Panc1 (cell line): Measurements from ENCODE around the gene INPP4A. TPM values are rescaled to one million over a fixed set of nuclear protein-coding genes. Genes with fewer than 3 reads are reported as not detected.
"Not testable (repeated sequence)": the region's sequence is repeated elsewhere in the genome, so short reads cannot be mapped to it uniquely, and the experiment has no call there.

Experiments
- ATAC-seq: fragments of 200-7000 bp; cut with Tn5 transposase; 2 replicates; pipeline ENCODE4 v1.9.1; 2020; ENCODE audit warnings: mild to moderate bottlenecking, moderate library complexity
- BruUV-seq: library from RNA; stranded (reverse); fragments of 400-500 nt; replicated peaks from 2 replicates; lab custom pipeline; 2021; lab: Mats Ljungman, UMichigan
- CTCF ChIA-PET: fragments of 300-600 bp; sonication (Branson Sonifier 250); formaldehyde crosslinking; loops from one replicate; lab custom pipeline; 2022; ENCODE audit warnings: antibody characterized with exemption; lab: Charles Lee
- POLR2A ChIA-PET: fragments of 300-600 bp; sonication (Branson Sonifier 250); formaldehyde crosslinking; loops from one replicate; lab custom pipeline; 2022; ENCODE audit warnings: antibody characterized with exemption; lab: Charles Lee
- DNase-seq: peaks from one replicate; pipeline ENCODE4 v3.0.0-alpha.2; 2010; ENCODE audit warnings: low read depth, low spot score
- H3K27ac ChIP-seq: 2 replicates; pipeline ENCODE4 v1.5.1; 2011; ENCODE audit warnings: mild to moderate bottlenecking, low read length, inconsistent platforms
- H3K27me3 ChIP-seq: fragments of 200-500 bp; sonication (Bioruptor generic); 2 replicates; pipeline ENCODE4 v1.6.0; 2014; ENCODE audit warnings: low read length, inconsistent platforms; ENCODE audit not compliant: control insufficient read depth, insufficient read depth
- H3K36me3 ChIP-seq: fragments of 200-500 bp; sonication (Bioruptor generic); 2 replicates; pipeline ENCODE4 v1.5.1; 2014; ENCODE audit warnings: inconsistent platforms, mild to moderate bottlenecking, low read length, moderate library complexity; ENCODE audit not compliant: control insufficient read depth, insufficient read depth
- H3K4me1 ChIP-seq: 2 replicates; pipeline ENCODE4 v1.5.1; 2011; ENCODE audit warnings: inconsistent platforms, mild to moderate bottlenecking, low read length, moderate library complexity; ENCODE audit not compliant: control insufficient read depth, insufficient read depth
- H3K4me3 ChIP-seq, 2 experiments: 2 replicates each; pipeline ENCODE4 v1.5.1; 2011 to 2012; ENCODE audit warnings: low read depth in 2 of 2, low read length in 2 of 2, mild to moderate bottlenecking in 2 of 2, inconsistent platforms in 1 of 2, moderate library complexity in 1 of 2
- H3K9me3 ChIP-seq: fragments of 200-500 bp; sonication (Bioruptor generic); 2 replicates; pipeline ENCODE4 v1.5.1; 2014; ENCODE audit warnings: low read depth, mild to moderate bottlenecking, inconsistent platforms, low read length, moderate library complexity; ENCODE audit not compliant: control insufficient read depth, insufficient read depth
- POLR2AphosphoS5 ChIP-seq: IDR thresholded peaks from 2 replicates; pipeline ENCODE4 v1.6.1; 2012; ENCODE audit warnings: mild to moderate bottlenecking, low read depth, low read length, moderate library complexity
- SIN3A ChIP-seq: IDR thresholded peaks from 2 replicates; pipeline ENCODE4 v1.6.1; 2012; ENCODE audit warnings: low read depth, mild to moderate bottlenecking, low read length, moderate library complexity, borderline replicate concordance; ENCODE audit not compliant: insufficient read depth
- TCF7L2 ChIP-seq: IDR thresholded peaks from 2 replicates; pipeline ENCODE4 v1.6.1; 2011; ENCODE audit warnings: mild to moderate bottlenecking, low read depth, low read length, inconsistent platforms
- in situ Hi-C: cut with HindIII; loops from 2 replicates; pipeline ENCODE4 v1.10.0; 2016; ENCODE audit warnings: low sequenced_read_pairs, low pct_unique_long_range_greater_than_20kb
- intact Hi-C: fragments of 100-400 bp; cut with micrococcal nuclease; formaldehyde crosslinking; loops from one replicate; pipeline ENCODE4 v1.10.0; 2022; ENCODE audit not compliant: unreplicated experiment
- total RNA-seq: library from RNA; stranded (reverse); gene quantifications from one replicate; pipeline ENCODE4 v1.2.1, GENCODE V29; 2021; ENCODE audit not compliant: unreplicated experiment
- TF ChIP-seq, protein P1 (sequence below): fragments of 450-650 bp; IDR thresholded peaks from 2 replicates; pipeline ENCODE4 v1.5.1; 2017; ENCODE audit warnings: mild to moderate bottlenecking
- TF ChIP-seq, protein P2 (sequence below), 2 experiments: IDR thresholded peaks; 2 replicates each; pipeline ENCODE4 v1.6.1; 2011 to 2012; ENCODE audit warnings: low read depth in 2 of 2, control low read depth in 1 of 2, low read length in 1 of 2, mild to moderate bottlenecking in 1 of 2, moderate library complexity in 1 of 2; ENCODE audit not compliant: insufficient read depth in 1 of 2

Gene INPP4A
- total RNA-seq, 1 experiment from 2014 or later = 22.9 TPM

DNA sequence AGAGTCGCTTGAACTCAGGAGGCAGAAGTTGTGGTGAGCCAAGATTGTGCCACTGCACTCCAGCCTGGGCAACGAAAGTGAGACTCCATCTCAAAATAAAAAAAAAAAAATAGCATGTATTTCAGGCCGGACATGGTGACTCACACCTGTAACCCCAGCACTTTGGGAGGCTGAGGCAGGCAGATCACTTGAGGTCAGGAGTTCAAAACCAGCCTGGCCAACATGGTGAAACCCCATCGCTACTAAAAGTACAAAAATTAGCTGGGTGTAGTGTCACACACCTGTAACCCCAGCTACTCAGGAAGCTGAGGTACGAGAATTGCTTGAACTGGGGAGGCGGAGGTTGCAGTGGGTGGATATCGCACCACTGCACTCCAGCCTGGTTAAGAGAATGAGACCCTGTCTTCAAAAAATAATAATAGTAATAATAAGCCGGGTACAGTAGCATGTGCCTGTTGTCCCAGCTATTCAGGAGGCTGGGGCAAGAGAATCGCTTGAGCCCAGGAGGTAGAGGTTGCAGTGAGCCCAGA, 28.9 kb upstream of the INPP4A start:
- in situ Hi-C loops, H3K27ac ChIP-seq, H3K36me3 ChIP-seq, H3K4me3 ChIP-seq, BruUV-seq, H3K4me1 ChIP-seq, H3K27me3 ChIP-seq, ATAC-seq, H3K9me3 ChIP-seq, intact Hi-C loops, DNase-seq: not testable (repeated sequence)
- CTCF ChIA-PET = interaction anchor here (0.6 kb wide), 2 partner anchors 454 to 603 kb away, joined by 3 to 4 read pairs; no protein-coding TSS in a partner anchor
- POLR2A ChIA-PET = interaction anchor here (0.7 kb wide), 1 partner anchor 184 kb away, joined by 3 read pairs; no protein-coding TSS in a partner anchor

GRCh38 chr2:98416383-98417159, 28.1 kb upstream of the INPP4A start:
- CTCF ChIA-PET = interaction anchor here (0.6 kb wide), 2 partner anchors 453 to 604 kb away, joined by 3 to 4 read pairs; no protein-coding TSS in a partner anchor
- intact Hi-C loops = no loop called here
- no TSS peak for BruUV-seq

GRCh38 chr2:98419544-98419943, 25.1 kb upstream of the INPP4A start:
- in situ Hi-C loops = no loop called here
- Histone ChIP-seq H3K4me3 (no peak overlapping the region), H3K27me3 (no peaks in the 10 kb centered on the region), H3K36me3 (no peaks in the 10 kb centered on the region), H3K4me1 (no peaks in the 10 kb centered on the region), H3K27ac (no peak overlapping the region), H3K9me3 (peaks cover 6% of the 10 kb centered on the region; the same call in 1 of the 2 replicates)
- DNase-seq (no peak), ATAC-seq (no peak)
- CTCF ChIA-PET = no interaction called here
- intact Hi-C loops = no loop called here
- BruUV-seq = no TSS peak
- TF ChIP-seq, protein P1, sequence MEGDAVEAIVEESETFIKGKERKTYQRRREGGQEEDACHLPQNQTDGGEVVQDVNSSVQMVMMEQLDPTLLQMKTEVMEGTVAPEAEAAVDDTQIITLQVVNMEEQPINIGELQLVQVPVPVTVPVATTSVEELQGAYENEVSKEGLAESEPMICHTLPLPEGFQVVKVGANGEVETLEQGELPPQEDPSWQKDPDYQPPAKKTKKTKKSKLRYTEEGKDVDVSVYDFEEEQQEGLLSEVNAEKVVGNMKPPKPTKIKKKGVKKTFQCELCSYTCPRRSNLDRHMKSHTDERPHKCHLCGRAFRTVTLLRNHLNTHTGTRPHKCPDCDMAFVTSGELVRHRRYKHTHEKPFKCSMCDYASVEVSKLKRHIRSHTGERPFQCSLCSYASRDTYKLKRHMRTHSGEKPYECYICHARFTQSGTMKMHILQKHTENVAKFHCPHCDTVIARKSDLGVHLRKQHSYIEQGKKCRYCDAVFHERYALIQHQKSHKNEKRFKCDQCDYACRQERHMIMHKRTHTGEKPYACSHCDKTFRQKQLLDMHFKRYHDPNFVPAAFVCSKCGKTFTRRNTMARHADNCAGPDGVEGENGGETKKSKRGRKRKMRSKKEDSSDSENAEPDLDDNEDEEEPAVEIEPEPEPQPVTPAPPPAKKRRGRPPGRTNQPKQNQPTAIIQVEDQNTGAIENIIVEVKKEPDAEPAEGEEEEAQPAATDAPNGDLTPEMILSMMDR = no peak
- no peak for TF ChIP-seq TCF7L2
- TF ChIP-seq, protein P2, sequence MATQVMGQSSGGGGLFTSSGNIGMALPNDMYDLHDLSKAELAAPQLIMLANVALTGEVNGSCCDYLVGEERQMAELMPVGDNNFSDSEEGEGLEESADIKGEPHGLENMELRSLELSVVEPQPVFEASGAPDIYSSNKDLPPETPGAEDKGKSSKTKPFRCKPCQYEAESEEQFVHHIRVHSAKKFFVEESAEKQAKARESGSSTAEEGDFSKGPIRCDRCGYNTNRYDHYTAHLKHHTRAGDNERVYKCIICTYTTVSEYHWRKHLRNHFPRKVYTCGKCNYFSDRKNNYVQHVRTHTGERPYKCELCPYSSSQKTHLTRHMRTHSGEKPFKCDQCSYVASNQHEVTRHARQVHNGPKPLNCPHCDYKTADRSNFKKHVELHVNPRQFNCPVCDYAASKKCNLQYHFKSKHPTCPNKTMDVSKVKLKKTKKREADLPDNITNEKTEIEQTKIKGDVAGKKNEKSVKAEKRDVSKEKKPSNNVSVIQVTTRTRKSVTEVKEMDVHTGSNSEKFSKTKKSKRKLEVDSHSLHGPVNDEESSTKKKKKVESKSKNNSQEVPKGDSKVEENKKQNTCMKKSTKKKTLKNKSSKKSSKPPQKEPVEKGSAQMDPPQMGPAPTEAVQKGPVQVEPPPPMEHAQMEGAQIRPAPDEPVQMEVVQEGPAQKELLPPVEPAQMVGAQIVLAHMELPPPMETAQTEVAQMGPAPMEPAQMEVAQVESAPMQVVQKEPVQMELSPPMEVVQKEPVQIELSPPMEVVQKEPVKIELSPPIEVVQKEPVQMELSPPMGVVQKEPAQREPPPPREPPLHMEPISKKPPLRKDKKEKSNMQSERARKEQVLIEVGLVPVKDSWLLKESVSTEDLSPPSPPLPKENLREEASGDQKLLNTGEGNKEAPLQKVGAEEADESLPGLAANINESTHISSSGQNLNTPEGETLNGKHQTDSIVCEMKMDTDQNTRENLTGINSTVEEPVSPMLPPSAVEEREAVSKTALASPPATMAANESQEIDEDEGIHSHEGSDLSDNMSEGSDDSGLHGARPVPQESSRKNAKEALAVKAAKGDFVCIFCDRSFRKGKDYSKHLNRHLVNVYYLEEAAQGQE (IDR thresholded peaks at IDR 0.05; ENCODE audit: insufficient read depth in 1 of 2, low read depth in 2 of 2, low read length in 1 of 2) = no peak
- no peak for TF ChIP-seq SIN3A
- POLR2A ChIA-PET = no interaction called here

More at GRCh38 chr2:98416383-98417159, 28.1 kb upstream of the INPP4A start:
- no peak for ATAC-seq
- Histone ChIP-seq H3K9me3 (no peaks in the 10 kb centered on the region), H3K36me3 (no peaks in the 10 kb centered on the region), H3K27ac (no peak overlapping the region), H3K4me1 (no peaks in the 10 kb centered on the region), H3K27me3 (no peaks in the 10 kb centered on the region), H3K4me3 (no peak overlapping the region)
- POLR2A ChIA-PET = no interaction called here
- no peak for DNase-seq
- TF ChIP-seq SIN3A (no peak), POLR2AphosphoS5 (no peak), TCF7L2 (no peak)
- in situ Hi-C loops = no loop called here
